HL-60/S4 treated with phorbol 12-myristate 13-acetate at 8.2 ng/mL for 4 days and 3 days (cell line): ENCODE results near the gene CENPO.

ENCODE experiments used
- in situ Hi-C: fragments of 300-500 bp; cut with MboI; formaldehyde crosslinking; loops from 2 replicates; pipeline ENCODE4 v1.15.0; 2022; ENCODE audit warnings: low sequenced_read_pairs

The CENPO gene

DNA sequence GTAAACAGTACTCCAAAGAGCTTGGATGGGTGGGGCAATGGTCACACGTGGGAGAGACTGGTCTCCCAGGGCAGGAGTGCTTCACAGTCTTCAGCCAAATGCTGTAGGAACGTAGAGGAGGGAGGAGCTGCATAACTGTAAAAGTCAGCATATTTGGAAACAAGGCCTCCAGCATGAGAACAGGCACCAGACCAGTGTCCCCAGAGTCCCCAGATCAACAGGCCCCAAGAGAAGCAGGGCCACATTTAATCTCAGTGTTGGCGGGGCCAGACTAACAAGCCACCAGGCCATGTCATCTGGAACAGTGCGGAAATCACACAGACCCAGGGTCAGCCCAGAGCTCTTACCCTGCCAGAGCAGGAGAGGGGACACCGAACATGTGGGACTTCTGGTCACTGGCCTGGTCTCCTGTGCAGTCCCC lies 63.6 kb downstream of the CENPO start:
- in situ Hi-C loops = no loop called here

DNA sequence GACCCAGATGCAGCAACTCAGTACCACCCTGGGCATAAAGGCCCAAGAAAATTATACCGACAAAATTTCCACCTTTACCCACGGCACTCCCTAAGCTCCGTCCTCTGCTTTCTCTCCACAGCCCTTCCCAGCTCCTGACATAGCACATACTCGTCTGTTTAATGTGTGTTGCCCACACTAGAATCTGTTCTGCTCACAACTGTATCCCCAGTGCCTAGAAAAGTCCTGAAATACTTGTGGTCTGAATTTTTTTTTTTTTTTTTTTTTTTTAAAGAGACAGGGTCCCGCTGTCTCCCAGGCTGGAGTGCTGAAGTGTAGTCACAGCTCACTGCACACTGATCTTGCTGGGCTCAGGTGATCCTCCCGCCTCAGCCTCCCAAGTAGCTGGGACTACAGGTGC lies 64.5 kb downstream of the CENPO start:
- in situ Hi-C loops = no loop called here

DNA sequence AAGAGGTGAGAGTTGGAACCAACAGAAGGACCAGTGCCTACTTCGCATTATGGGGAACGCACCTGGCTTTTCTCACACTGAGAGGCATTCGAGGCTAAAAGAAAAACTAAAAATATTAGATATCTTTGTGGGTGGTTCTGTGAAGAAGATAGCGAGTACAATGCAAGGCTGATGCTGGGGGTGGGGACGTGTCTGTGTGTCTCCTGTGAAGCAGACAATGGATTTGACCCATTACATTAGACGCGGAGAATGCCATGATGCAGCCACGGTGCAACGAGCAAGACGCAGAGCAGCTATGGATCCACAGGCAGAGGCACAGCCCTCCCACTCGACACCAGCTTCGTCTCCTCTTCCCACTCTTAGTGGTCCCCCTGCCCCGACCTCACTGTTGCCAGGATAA lies 65.8 kb downstream of the CENPO start:
- in situ Hi-C loops = no loop called here

DNA sequence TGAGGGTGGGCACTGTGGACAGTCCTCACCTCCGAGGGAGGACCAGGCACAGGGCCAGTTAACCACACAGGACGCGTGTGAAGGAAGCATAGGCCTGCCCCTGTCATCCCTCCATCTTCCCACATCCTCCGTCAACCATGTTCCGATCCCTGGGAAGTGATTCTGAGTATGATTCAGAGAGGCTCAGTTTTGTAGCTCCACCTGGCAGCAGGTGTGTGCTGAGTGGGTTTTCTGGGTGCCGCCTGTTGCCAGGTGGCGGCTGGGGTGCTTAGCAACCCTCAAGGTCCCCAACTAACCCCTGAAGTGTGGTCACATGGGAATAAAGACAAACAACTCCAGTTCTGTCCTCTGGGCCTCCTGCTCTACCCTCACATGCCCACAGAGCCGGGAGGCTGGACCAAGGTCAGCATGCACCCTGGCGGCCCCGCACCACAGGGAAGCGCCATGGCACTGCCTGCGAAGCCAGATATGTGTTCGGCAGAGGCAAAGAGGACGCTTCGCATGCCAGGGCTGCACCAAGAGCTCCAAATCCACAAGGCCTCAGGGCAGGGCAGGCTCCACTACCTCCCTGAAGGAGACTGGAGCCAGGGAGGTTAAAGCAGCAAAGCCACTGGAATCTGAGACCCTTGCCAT lies 66.9 kb downstream of the CENPO start:
- in situ Hi-C loops = no loop called here

GRCh38 chr2:24860631-24861030 lies 67.4 kb downstream of the CENPO start:
- in situ Hi-C loops = no loop called here

GRCh38 chr2:24861500-24861899 lies 68.3 kb downstream of the CENPO start:
- in situ Hi-C loops = no loop called here

- in situ Hi-C loops = no loop called here
Observed at GRCh38 chr2:24863641-24864040, 70.4 kb downstream of the CENPO start.

DNA sequence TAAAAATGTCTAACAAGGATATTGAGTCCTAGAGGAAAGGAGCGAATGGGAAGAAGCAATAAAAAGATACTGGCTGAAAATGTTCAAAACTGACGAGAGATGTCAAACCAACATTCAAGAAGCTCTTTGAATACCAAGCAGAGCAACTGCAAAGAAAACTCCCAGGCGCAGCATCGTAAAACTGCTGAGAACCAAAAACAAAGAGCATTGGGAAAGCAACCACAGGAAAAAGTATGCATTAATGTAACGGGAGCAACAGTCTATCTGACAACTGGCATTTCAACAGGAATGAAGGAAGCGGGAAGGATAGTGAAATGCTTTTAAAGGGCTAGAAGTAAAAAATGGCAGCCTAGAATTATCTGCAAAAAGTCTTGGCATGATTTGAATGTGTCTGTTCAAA lies 73.7 kb downstream of the CENPO start:
- in situ Hi-C loops = no loop called here

GRCh38 chr2:24870440-24870839 lies 77.2 kb downstream of the CENPO start:
- in situ Hi-C loops = no loop called here

GRCh38 chr2:24870891-24871705 lies 77.9 kb downstream of the CENPO start:
- in situ Hi-C loops = no loop called here

DNA sequence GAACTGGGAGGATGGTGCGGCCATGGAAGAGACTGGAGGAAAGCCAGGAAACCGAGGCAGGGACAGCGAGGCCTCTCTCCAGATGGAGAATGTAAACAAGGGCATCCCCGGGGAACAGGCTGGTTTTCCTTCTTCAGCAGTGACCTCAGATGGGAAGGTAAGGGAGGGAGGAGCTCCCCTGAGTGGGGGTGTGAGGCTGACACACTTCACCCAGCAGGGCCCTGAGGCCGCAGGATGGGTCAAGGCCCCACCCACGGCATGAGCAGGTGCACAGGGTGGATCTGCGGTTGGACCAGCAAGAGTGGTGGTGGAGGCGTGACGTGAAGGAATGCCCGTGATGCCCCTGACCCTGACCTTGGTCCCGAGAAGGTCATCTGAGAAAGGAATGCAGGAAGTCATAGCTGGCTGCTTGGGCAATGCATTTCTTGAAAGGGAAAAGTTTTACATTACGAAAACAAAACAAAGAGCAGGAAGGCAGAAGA lies 78.7 kb downstream of the CENPO start:
- in situ Hi-C loops = no loop called here
